GM21619 (cell line): Measurements from ENCODE around the gene RGL4.

Source experiments
- ATAC-seq: cut with Tn5 transposase; IDR thresholded peaks from one replicate; pipeline ENCODE4 v1.9.1; 2021; ENCODE audit not compliant: unreplicated experiment

The RGL4 gene

GRCh38 chr22:23697031-23697970 lies 6.5 kb downstream of the RGL4 start:
- ATAC-seq: no peak

GRCh38 chr22:23698094-23698493 lies 7.3 kb downstream of the RGL4 start:
- no peak for ATAC-seq

GRCh38 chr22:23698673-23699235 lies 7.9 kb downstream of the RGL4 start:
- no peak for ATAC-seq

GRCh38 chr22:23700706-23701105 lies 9.9 kb downstream of the RGL4 start:
- no peak for ATAC-seq

GRCh38 chr22:23704062-23704461 lies 13.2 kb downstream of the RGL4 start:
- no peak for ATAC-seq

GRCh38 chr22:23704829-23705228 lies 14.0 kb downstream of the RGL4 start:
- no peak for ATAC-seq

GRCh38 chr22:23705358-23705757 lies 14.5 kb downstream of the RGL4 start:
- ATAC-seq: no peak

GRCh38 chr22:23708270-23708669 lies 17.5 kb downstream of the RGL4 start:
- ATAC-seq: no peak

GRCh38 chr22:23709107-23709506 lies 18.3 kb downstream of the RGL4 start:
- no peak for ATAC-seq

- no peak for ATAC-seq
Measured at GRCh38 chr22:23712256-23712655, 21.4 kb downstream of the RGL4 start.

- ATAC-seq: no peak
Measured at GRCh38 chr22:23713696-23714595, 23.1 kb downstream of the RGL4 start.

GRCh38 chr22:23714596-23715578 lies 24.1 kb downstream of the RGL4 start:
- no peak for ATAC-seq

GRCh38 chr22:23715806-23716375 lies 25.1 kb downstream of the RGL4 start:
- ATAC-seq: no peak

GRCh38 chr22:23716811-23717801 lies 26.3 kb downstream of the RGL4 start:
- peak; percentile 77 for ATAC-seq

GRCh38 chr22:23718371-23719165 lies 27.8 kb downstream of the RGL4 start:
- no peak for ATAC-seq

GRCh38 chr22:23720855-23721254 lies 30.0 kb downstream of the RGL4 start:
- no peak for ATAC-seq

GRCh38 chr22:23722160-23722559 lies 31.3 kb downstream of the RGL4 start:
- ATAC-seq: no peak

- no peak for ATAC-seq
Measured at GRCh38 chr22:23722724-23723123, 31.9 kb downstream of the RGL4 start.
